ENCODE measurements around the gene TENT4A. TPM values are rescaled to one million over a fixed set of nuclear protein-coding genes. Genes with fewer than 3 reads are reported as not detected.

The TENT4A gene
- total and polyA plus RNA-seq, 10 donors = 7.1 to 44.8 (median 33.0) TPM

- peaks cover 0 to 12% (median 0%) of the 10 kb centered on the region in 6 donors for H3K36me3 ChIP-seq
- no peak for TF ChIP-seq POLR2A (IDR thresholded peaks at IDR 0.05)
- TF ChIP-seq POLR2AphosphoS5 (IDR thresholded peaks at IDR 0.05) = peak in 1 of 3 donors; percentile 35
- DNase-seq = no peak
- no peaks in the 10 kb centered on the region for H3K27me3 ChIP-seq (replicated peaks in 1 of 7)
- peaks cover 33 to 76% (median 71%) of the 10 kb centered on the region in 6 donors for H3K4me1 ChIP-seq
- intact Hi-C loops (cut with DNase I; ENCODE audit: low total_unique reads) = no loop called here
- H3K4me3 ChIP-seq = peak overlapping the region; percentile 8 to 91 (median 68)
- WGBS, 5 donors = 44 to 51% (median 47%) methylated on average over 17 of the region's 17 CpGs
- H3K9me3 ChIP-seq = no peaks in the 10 kb centered on the region
- H3K27ac ChIP-seq = peak overlapping the region in 5 of 8 donors; percentile 22 to 53 (median 36)
These were observed 2.8 kb downstream of the TENT4A start for GRCh38 chr5:6715758-6716628.

- 65 to 95% (median 72%) methylated on average over 4 of the region's 4 CpGs for WGBS, 5 donors
- Histone ChIP-seq H3K27me3 (replicated peaks in 1 of 7) (no peaks in the 10 kb centered on the region), H3K27ac (peak overlapping the region in 3 of 8 donors; percentile 22 to 53 (median 26)), H3K9me3 (no peaks in the 10 kb centered on the region), H3K4me1 (peaks cover 40 to 79% (median 76%) of the 10 kb centered on the region in 6 donors), H3K36me3 (peaks cover 0 to 12% (median 0%) of the 10 kb centered on the region in 6 donors), H3K4me3 (peak overlapping the region in 2 of 8 donors; percentile 87 to 91)
- DNase-seq = no peak
- TF ChIP-seq, protein P1, sequence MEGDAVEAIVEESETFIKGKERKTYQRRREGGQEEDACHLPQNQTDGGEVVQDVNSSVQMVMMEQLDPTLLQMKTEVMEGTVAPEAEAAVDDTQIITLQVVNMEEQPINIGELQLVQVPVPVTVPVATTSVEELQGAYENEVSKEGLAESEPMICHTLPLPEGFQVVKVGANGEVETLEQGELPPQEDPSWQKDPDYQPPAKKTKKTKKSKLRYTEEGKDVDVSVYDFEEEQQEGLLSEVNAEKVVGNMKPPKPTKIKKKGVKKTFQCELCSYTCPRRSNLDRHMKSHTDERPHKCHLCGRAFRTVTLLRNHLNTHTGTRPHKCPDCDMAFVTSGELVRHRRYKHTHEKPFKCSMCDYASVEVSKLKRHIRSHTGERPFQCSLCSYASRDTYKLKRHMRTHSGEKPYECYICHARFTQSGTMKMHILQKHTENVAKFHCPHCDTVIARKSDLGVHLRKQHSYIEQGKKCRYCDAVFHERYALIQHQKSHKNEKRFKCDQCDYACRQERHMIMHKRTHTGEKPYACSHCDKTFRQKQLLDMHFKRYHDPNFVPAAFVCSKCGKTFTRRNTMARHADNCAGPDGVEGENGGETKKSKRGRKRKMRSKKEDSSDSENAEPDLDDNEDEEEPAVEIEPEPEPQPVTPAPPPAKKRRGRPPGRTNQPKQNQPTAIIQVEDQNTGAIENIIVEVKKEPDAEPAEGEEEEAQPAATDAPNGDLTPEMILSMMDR (IDR thresholded peaks at IDR 0.05 in 8 of 11, conservative IDR thresholded peaks at IDR 0.05 in 3 of 11) = no peak
- TF ChIP-seq POLR2AphosphoS5 (IDR thresholded peaks at IDR 0.05) (no peak), POLR2A (IDR thresholded peaks at IDR 0.05) (no peak)
- intact Hi-C loops (cut with DNase I; ENCODE audit: low total_unique reads) = no loop called here
These were observed 3.5 kb downstream of the TENT4A start for GRCh38 chr5:6716629-6717149.

DNA sequence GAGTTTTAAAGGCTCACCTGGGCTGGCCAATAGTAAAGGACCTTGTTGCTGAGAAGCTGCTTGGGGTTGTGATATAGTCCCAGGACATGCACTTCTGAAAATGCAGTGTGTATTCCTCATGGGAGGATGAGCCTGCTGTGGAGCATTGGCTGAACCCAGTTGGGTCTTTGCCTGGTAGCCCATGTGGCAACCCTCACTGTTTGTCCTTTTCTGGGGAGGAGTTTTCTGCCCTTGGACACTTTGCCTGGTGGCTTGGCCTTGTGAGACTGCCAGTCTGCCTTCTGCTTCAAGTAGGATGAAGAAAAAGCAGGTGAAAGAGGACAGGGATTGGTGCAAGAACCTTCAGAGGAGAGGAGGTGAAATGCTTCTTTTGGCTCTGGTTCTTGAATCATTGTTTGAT is 4.0 kb downstream of the TENT4A start:
- no peak for TF ChIP-seq POLR2A (IDR thresholded peaks at IDR 0.05)
- TF ChIP-seq, protein P1 (IDR thresholded peaks at IDR 0.05 in 8 of 11, conservative IDR thresholded peaks at IDR 0.05 in 3 of 11) = no peak
- Histone ChIP-seq H3K9me3 (no peaks in the 10 kb centered on the region), H3K27me3 (replicated peaks in 1 of 7) (no peaks in the 10 kb centered on the region), H3K4me3 (no peak overlapping the region), H3K27ac (peak overlapping the region in 2 of 8 donors; percentile 22 to 53), H3K4me1 (peaks cover 41 to 79% (median 76%) of the 10 kb centered on the region in 6 donors), H3K36me3 (peaks cover 0 to 12% (median 0%) of the 10 kb centered on the region in 6 donors)
- DNase-seq = no peak
- intact Hi-C loops (cut with DNase I; ENCODE audit: low total_unique reads) = no loop called here

DNA sequence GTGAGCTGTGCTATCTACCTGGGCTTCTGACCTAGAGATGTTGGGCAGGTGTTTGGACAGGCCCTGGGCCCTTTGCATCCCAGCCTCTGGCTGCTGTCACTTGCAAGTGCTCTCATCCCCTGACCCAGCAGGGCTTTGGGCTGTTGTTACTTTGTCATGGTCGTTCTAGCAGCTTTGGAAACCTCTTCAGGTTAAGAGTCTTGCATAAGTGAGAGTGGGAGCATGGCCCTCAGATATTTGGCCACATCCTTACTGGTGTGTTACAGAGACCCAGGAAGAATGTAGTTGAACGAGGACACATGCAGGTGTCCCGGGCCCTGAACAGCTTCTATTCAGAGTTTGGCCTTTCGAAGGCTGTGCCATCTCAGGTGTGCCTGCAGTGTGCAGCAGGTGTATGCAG is 4.5 kb downstream of the TENT4A start:
- DNase-seq = no peak
- Histone ChIP-seq H3K4me3 (no peak overlapping the region), H3K9me3 (no peaks in the 10 kb centered on the region), H3K27me3 (replicated peaks in 1 of 7) (no peaks in the 10 kb centered on the region), H3K4me1 (peaks cover 46 to 82% (median 78%) of the 10 kb centered on the region in 6 donors), H3K36me3 (peaks cover 0 to 12% (median 0%) of the 10 kb centered on the region in 6 donors), H3K27ac (no peak overlapping the region)
- 62 to 75% (median 65%) methylated on average over 4 of the region's 4 CpGs for WGBS, 5 donors
- intact Hi-C loops (cut with DNase I; ENCODE audit: low total_unique reads) = no loop called here
- TF ChIP-seq, protein P1 (IDR thresholded peaks at IDR 0.05 in 8 of 11, conservative IDR thresholded peaks at IDR 0.05 in 3 of 11) = no peak
- TF ChIP-seq POLR2A (IDR thresholded peaks at IDR 0.05) (no peak), POLR2AphosphoS5 (IDR thresholded peaks at IDR 0.05) (no peak)
